PFSK-1 (cell line): Measurements from ENCODE around the gene NPAS1.

Experiments
- FOXP2 ChIP-seq: optimal IDR thresholded peaks from 2 replicates; pipeline ENCODE3; 2011; ENCODE audit warnings: borderline replicate concordance, control low read depth, inconsistent platforms; ENCODE audit not compliant: insufficient read depth; ENCODE audit errors: extremely low read length, extremely low read depth
- POLR2AphosphoS5 ChIP-seq: IDR thresholded peaks from 2 replicates; pipeline ENCODE4 v1.6.1; 2012; ENCODE audit warnings: low read depth, mild to moderate bottlenecking, control low read depth, low read length, moderate library complexity
- REST ChIP-seq, 2 experiments: IDR thresholded peaks; 2 replicates each; pipeline versions ENCODE4 v1.6.1 to v1.8.0; 2011 to 2012; ENCODE audit warnings: low read depth in 2 of 2, low read length in 2 of 2, control low read depth in 1 of 2, inconsistent platforms in 1 of 2, mild to moderate bottlenecking in 1 of 2, moderate library complexity in 1 of 2; ENCODE audit not compliant: insufficient read depth in 1 of 2
- TAF1 ChIP-seq: IDR thresholded peaks from 2 replicates; pipeline ENCODE4 v1.6.1; 2012; ENCODE audit warnings: low read length, control low read depth, borderline replicate concordance; ENCODE audit not compliant: insufficient read depth

GRCh38 chr19:47074621-47075020, 55.0 kb downstream of the NPAS1 start:
- TF ChIP-seq REST (IDR thresholded peaks at IDR 0.05; ENCODE audit: insufficient read depth in 1 of 2, low read depth in 2 of 2, low read length in 2 of 2): no peak
- no peak for TF ChIP-seq TAF1
- no peak for TF ChIP-seq FOXP2
- no peak for TF ChIP-seq POLR2AphosphoS5
